HL-60/S4 treated with phorbol 12-myristate 13-acetate at 8.2 ng/mL for 4 days and 3 days (cell line): ENCODE results near the gene PTPRG.

ENCODE experiments used
- in situ Hi-C: fragments of 300-500 bp; cut with MboI; formaldehyde crosslinking; loops from 2 replicates; pipeline ENCODE4 v1.15.0; 2022; ENCODE audit warnings: low sequenced_read_pairs

The PTPRG gene

GRCh38 chr3:61648481-61648880 is 87.1 kb downstream of the PTPRG start:
- in situ Hi-C loops: no loop called here

GRCh38 chr3:61649381-61650170 is 88.2 kb downstream of the PTPRG start:
- in situ Hi-C loops: no loop called here

GRCh38 chr3:61650276-61650675 is 88.9 kb downstream of the PTPRG start:
- in situ Hi-C loops: no loop called here

GRCh38 chr3:61650719-61651410 is 89.5 kb downstream of the PTPRG start:
- in situ Hi-C loops: no loop called here

GRCh38 chr3:61657689-61658088 is 96.3 kb downstream of the PTPRG start:
- in situ Hi-C loops: no loop called here

- in situ Hi-C loops: no loop called here
These were observed 101.5 kb downstream of the PTPRG start for GRCh38 chr3:61662861-61663260.

GRCh38 chr3:61663356-61664104 is 102.2 kb downstream of the PTPRG start:
- in situ Hi-C loops: no loop called here

- in situ Hi-C loops: no loop called here
These were observed 102.7 kb downstream of the PTPRG start for GRCh38 chr3:61664105-61664482.

GRCh38 chr3:61665121-61665520 is 103.8 kb downstream of the PTPRG start:
- in situ Hi-C loops: no loop called here

GRCh38 chr3:61665987-61666386 is 104.6 kb downstream of the PTPRG start:
- in situ Hi-C loops: no loop called here

- in situ Hi-C loops: no loop called here
These were observed 105.4 kb downstream of the PTPRG start for GRCh38 chr3:61666615-61667330.

- in situ Hi-C loops: no loop called here
These were observed 106.0 kb downstream of the PTPRG start for GRCh38 chr3:61667383-61667782.

- in situ Hi-C loops: no loop called here
These were observed 106.4 kb downstream of the PTPRG start for GRCh38 chr3:61667814-61668213.

- in situ Hi-C loops: no loop called here
These were observed 107.0 kb downstream of the PTPRG start for GRCh38 chr3:61668317-61668864.

- in situ Hi-C loops: no loop called here
These were observed 107.8 kb downstream of the PTPRG start for GRCh38 chr3:61669203-61669602.

- in situ Hi-C loops: no loop called here
These were observed 108.4 kb downstream of the PTPRG start for GRCh38 chr3:61669668-61670299.

GRCh38 chr3:61673651-61674050 is 112.3 kb downstream of the PTPRG start:
- in situ Hi-C loops: no loop called here

GRCh38 chr3:61674596-61674995 is 113.2 kb downstream of the PTPRG start:
- in situ Hi-C loops: no loop called here

GRCh38 chr3:61679026-61679425 is 117.7 kb downstream of the PTPRG start:
- in situ Hi-C loops: no loop called here

GRCh38 chr3:61680617-61681016 is 119.2 kb downstream of the PTPRG start:
- in situ Hi-C loops: no loop called here
